Sciatic nerve (tissue), 2 donors: ENCODE results near the gene LRR1. TPM values are rescaled to one million over a fixed set of nuclear protein-coding genes. Genes with fewer than 3 reads are reported as not detected.
A peak's percentile ranks its signal among the peaks of the same experiment; 100 is the strongest.
"Not testable (repeated sequence)": the region's sequence is repeated elsewhere in the genome, so short reads cannot be mapped to it uniquely, and the experiment has no call there.

ENCODE experiments used
- ATAC-seq: fragments of 200-7000 bp; cut with Tn5 transposase; one replicate; pipeline ENCODE4 v1.9.1; 2020; ENCODE audit warnings: mild to moderate bottlenecking, moderate library complexity
- DNase-seq: peaks from one replicate; pipeline ENCODE4 v3.0.0-alpha.2; 2020; ENCODE audit warnings: low spot score
- intact Hi-C: fragments of 100-400 bp; cut with DNase I; formaldehyde crosslinking; loops from one replicate; pipeline ENCODE4 v1.14.2; 2022
- total RNA-seq: library from RNA; stranded (reverse); fragmentation: NEBNext Ultra II Directional; extraction: Animal tissue kit (Norgen Biotek cat#: 25700); gene quantifications from one replicate; pipeline ENCODE4 v1.2.1, GENCODE V29; 2021
- donor health status: DM: no; HTN: no; CAD: no.
- donor health status: DM: no; HTN: no; CAD: no.

The LRR1 gene
- total RNA-seq, 1 donor from 2014 or later: 8.3 TPM

GRCh38 chr14:49584981-49585640, 13.6 kb upstream of the LRR1 start:
- intact Hi-C loops, ATAC-seq, DNase-seq: not testable (repeated sequence)

GRCh38 chr14:49585803-49586672, 12.7 kb upstream of the LRR1 start, which contains the start of gene RPS29:
Gene RPS29, minus strand, starts transcription at chr14:49586380. Its CDS starts 34 bp downstream, at chr14:49586346.
- DNase-seq (peak; percentile 98), ATAC-seq (peak; percentile 99)
- intact Hi-C loops: no loop called here

GRCh38 chr14:49586673-49587460, 11.9 kb upstream of the LRR1 start:
- intact Hi-C loops: no loop called here
- ATAC-seq (peak; percentile 47), DNase-seq (no peak)

GRCh38 chr14:49589387-49589786, 9.4 kb upstream of the LRR1 start:
- DNase-seq (no peak), ATAC-seq (no peak)
- intact Hi-C loops: no loop called here

GRCh38 chr14:49593016-49593415, 5.7 kb upstream of the LRR1 start:
- ATAC-seq: no peak
- no peak for DNase-seq
- intact Hi-C loops: no loop called here

- intact Hi-C loops: no loop called here
- no peak for DNase-seq
- ATAC-seq: no peak
Measured at GRCh38 chr14:49594347-49595091, 4.2 kb upstream of the LRR1 start.

- intact Hi-C loops: no loop called here
- DNase-seq: no peak
- ATAC-seq: peak; percentile 50
Measured at GRCh38 chr14:49598189-49598484, 603 bp upstream of the LRR1 start.

- intact Hi-C loops: no loop called here
- no peak for ATAC-seq
- DNase-seq: no peak
Measured at GRCh38 chr14:49607583-49607982, 8.8 kb downstream of the LRR1 start.

- intact Hi-C loops: no loop called here
Measured at GRCh38 chr14:49612251-49612650, 13.5 kb downstream of the LRR1 start.

GRCh38 chr14:49612671-49613070, 13.9 kb downstream of the LRR1 start:
- intact Hi-C loops: no loop called here
- DNase-seq (no peak), ATAC-seq (no peak)

More at GRCh38 chr14:49612251-49612650, 13.5 kb downstream of the LRR1 start:
- no peak for DNase-seq
- ATAC-seq: no peak

- ATAC-seq: no peak
- intact Hi-C loops: no loop called here
- no peak for DNase-seq
Measured at GRCh38 chr14:49614196-49614595, 15.5 kb downstream of the LRR1 start.

- ATAC-seq (no peak), DNase-seq (no peak)
- intact Hi-C loops: no loop called here
Measured at GRCh38 chr14:49615776-49616175, 17.0 kb downstream of the LRR1 start.

- ATAC-seq (no peak), DNase-seq (no peak)
- intact Hi-C loops: no loop called here
Measured at GRCh38 chr14:49617852-49618519, 19.2 kb downstream of the LRR1 start.

GRCh38 chr14:49619273-49619672, 20.5 kb downstream of the LRR1 start:
- intact Hi-C loops, DNase-seq: not testable (repeated sequence)

GRCh38 chr14:49619730-49620129, 21.0 kb downstream of the LRR1 start:
- intact Hi-C loops: no loop called here

More at GRCh38 chr14:49619273-49619672, 20.5 kb downstream of the LRR1 start:
- ATAC-seq: not testable (repeated sequence)

GRCh38 chr14:49620182-49621113, 21.7 kb downstream of the LRR1 start, which contains the start of the genes MGAT2 and RPL36AL:
Gene MGAT2, plus strand, starts transcription at chr14:49620799. Its CDS starts 470 bp downstream, at chr14:49621269.
Gene RPL36AL, minus strand, starts transcription at chr14:49620626. Its CDS starts 1,522 bp downstream, at chr14:49619104.
- intact Hi-C loops: no loop called here
- ATAC-seq (peak; percentile 100), DNase-seq (peak; percentile 99)

More at GRCh38 chr14:49619730-49620129, 21.0 kb downstream of the LRR1 start:
- ATAC-seq (no peak), DNase-seq (no peak)
